Measurements from ENCODE around the gene SEPTIN12. TPM values are rescaled to one million over a fixed set of nuclear protein-coding genes. Genes with fewer than 3 reads are reported as not detected.

The SEPTIN12 gene
- polyA plus RNA-seq, 3 donors = not detected

DNA sequence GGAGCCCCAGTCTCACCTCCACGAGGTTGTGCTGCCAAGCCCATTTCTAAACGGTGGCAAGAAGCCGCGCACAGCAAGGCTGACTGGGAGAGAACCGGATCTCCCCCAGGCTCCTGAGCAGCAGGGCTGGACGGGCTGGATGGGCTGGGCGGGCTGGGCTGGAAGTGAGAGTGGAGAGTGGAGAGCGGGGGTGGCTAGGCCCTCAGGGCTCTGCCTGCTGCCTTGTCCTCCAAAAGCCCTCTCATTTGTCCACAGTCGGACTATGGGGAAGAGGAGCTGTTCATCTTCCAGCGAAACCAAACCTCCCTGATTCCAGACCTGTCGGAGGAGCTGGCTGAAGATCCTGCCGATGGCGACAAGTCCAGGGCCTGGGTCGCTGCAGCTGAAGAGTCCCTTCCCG lies 50.6 kb downstream of the SEPTIN12 start:
- Histone ChIP-seq H3K4me2 (replicated peaks; ENCODE audit: extremely low read depth, low read length, poor library complexity, severe bottlenecking) (no peak overlapping the region), H2AFZ (ENCODE audit: insufficient read depth, low read depth, low read length, poor library complexity, severe bottlenecking) (no peak overlapping the region), H3K4me1 (ENCODE audit: control insufficient read depth in 1 of 2, insufficient read depth in 2 of 2, low read length in 2 of 2) (peaks cover 16 to 20% of the 10 kb centered on the region in 2 donors), H3K27me3 (ENCODE audit: control insufficient read depth in 2 of 2, insufficient read depth in 2 of 2, low read length in 2 of 2) (no peaks in the 10 kb centered on the region), H4K20me1 (ENCODE audit: insufficient read depth, low read length) (no peaks in the 10 kb centered on the region), H3K27ac (ENCODE audit: low read depth in 1 of 2, low read length in 2 of 2) (no peak overlapping the region), H3K9ac (ENCODE audit: insufficient read depth, low read length, poor library complexity, severe bottlenecking) (no peak overlapping the region), H3K4me3 (replicated peaks in 1 of 3; ENCODE audit: low read depth in 2 of 3, low read length in 3 of 3) (no peak overlapping the region), H3K9me3 (replicated peaks in 1 of 2; ENCODE audit: control insufficient read depth in 1 of 2, insufficient read depth in 1 of 2, low read length in 2 of 2) (no peaks in the 10 kb centered on the region), H3K36me3 (replicated peaks in 1 of 2; ENCODE audit: control insufficient read depth in 1 of 2, insufficient read depth in 2 of 2, low read length in 2 of 2) (no peaks in the 10 kb centered on the region), H3K79me2 (ENCODE audit: insufficient read depth, low read length) (peaks cover 5% of the 10 kb centered on the region)
- Mint-ChIP-seq H3K27ac (no peak overlapping the region), H3K27me3 (ENCODE audit: low read depth in 3 of 3) (peaks cover 0 to 6% (median 0%) of the 10 kb centered on the region in 3 donors), H3K4me3 (no peak overlapping the region), H3K9me3 (no peaks in the 10 kb centered on the region), H3K36me3 (no peaks in the 10 kb centered on the region), H3K4me1 (peaks cover 14% of the 10 kb centered on the region)
- intact Hi-C loops (cut with micrococcal nuclease) = no loop called here
- WGBS (ENCODE audit: insufficient coverage) = 93% methylated on average over 10 of the region's 15 CpGs
- DNase-seq = no peak
- TF ChIP-seq, protein P1, sequence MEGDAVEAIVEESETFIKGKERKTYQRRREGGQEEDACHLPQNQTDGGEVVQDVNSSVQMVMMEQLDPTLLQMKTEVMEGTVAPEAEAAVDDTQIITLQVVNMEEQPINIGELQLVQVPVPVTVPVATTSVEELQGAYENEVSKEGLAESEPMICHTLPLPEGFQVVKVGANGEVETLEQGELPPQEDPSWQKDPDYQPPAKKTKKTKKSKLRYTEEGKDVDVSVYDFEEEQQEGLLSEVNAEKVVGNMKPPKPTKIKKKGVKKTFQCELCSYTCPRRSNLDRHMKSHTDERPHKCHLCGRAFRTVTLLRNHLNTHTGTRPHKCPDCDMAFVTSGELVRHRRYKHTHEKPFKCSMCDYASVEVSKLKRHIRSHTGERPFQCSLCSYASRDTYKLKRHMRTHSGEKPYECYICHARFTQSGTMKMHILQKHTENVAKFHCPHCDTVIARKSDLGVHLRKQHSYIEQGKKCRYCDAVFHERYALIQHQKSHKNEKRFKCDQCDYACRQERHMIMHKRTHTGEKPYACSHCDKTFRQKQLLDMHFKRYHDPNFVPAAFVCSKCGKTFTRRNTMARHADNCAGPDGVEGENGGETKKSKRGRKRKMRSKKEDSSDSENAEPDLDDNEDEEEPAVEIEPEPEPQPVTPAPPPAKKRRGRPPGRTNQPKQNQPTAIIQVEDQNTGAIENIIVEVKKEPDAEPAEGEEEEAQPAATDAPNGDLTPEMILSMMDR (IDR thresholded peaks at IDR 0.05) = no peak

DNA sequence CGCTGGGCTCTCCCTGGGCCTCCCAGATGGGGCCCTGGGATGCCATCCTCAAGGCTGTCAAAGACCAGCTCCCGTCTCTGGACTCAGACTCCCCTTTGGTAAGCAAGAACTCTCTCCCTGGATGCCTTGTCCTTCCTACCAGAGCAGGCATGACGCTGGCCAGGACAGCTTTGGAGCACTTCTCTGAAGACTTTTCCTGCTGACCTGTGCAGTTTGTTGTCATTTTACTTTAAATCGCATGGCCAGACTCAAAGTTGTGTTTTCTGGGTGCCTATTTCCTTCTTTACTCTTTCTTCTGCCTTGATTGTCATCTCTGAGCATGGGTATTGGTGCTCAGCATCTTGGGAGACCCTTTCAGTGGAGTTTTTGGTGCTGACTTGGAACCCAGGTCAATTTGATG lies 51.6 kb downstream of the SEPTIN12 start:
- H4K20me1 ChIP-seq (ENCODE audit: insufficient read depth, low read length) = no peaks in the 10 kb centered on the region
- WGBS (ENCODE audit: insufficient coverage) = 91% methylated on average over 4 of the region's 4 CpGs
- H3K27ac Mint-ChIP-seq = no peak overlapping the region
- no peak overlapping the region for H3K4me3 Mint-ChIP-seq
- no peak overlapping the region for H3K4me3 ChIP-seq (replicated peaks in 1 of 3; ENCODE audit: low read depth in 2 of 3, low read length in 3 of 3)
- no peak overlapping the region for H3K4me2 ChIP-seq (replicated peaks; ENCODE audit: extremely low read depth, low read length, poor library complexity, severe bottlenecking)
- H2AFZ ChIP-seq (ENCODE audit: insufficient read depth, low read depth, low read length, poor library complexity, severe bottlenecking) = no peak overlapping the region
- TF ChIP-seq, protein P1 (IDR thresholded peaks at IDR 0.05) = no peak
- peaks cover 0 to 2% (median 0%) of the 10 kb centered on the region in 3 donors for H3K27me3 Mint-ChIP-seq (ENCODE audit: low read depth in 3 of 3)
- no peaks in the 10 kb centered on the region for H3K9me3 ChIP-seq (replicated peaks in 1 of 2; ENCODE audit: control insufficient read depth in 1 of 2, insufficient read depth in 1 of 2, low read length in 2 of 2)
- H3K27ac ChIP-seq (ENCODE audit: low read depth in 1 of 2, low read length in 2 of 2) = no peak overlapping the region
- H3K36me3 ChIP-seq (replicated peaks in 1 of 2; ENCODE audit: control insufficient read depth in 1 of 2, insufficient read depth in 2 of 2, low read length in 2 of 2) = no peaks in the 10 kb centered on the region
- H3K9ac ChIP-seq (ENCODE audit: insufficient read depth, low read length, poor library complexity, severe bottlenecking) = no peak overlapping the region
- no peaks in the 10 kb centered on the region for H3K9me3 Mint-ChIP-seq
- peaks cover 14% of the 10 kb centered on the region for H3K4me1 Mint-ChIP-seq
- intact Hi-C loops (cut with micrococcal nuclease) = no loop called here
- H3K27me3 ChIP-seq (ENCODE audit: control insufficient read depth in 2 of 2, insufficient read depth in 2 of 2, low read length in 2 of 2) = no peaks in the 10 kb centered on the region
- no peak for DNase-seq
- H3K79me2 ChIP-seq (ENCODE audit: insufficient read depth, low read length) = peaks cover 10% of the 10 kb centered on the region
- no peaks in the 10 kb centered on the region for H3K36me3 Mint-ChIP-seq
- peaks cover 16 to 20% of the 10 kb centered on the region in 2 donors for H3K4me1 ChIP-seq (ENCODE audit: control insufficient read depth in 1 of 2, insufficient read depth in 2 of 2, low read length in 2 of 2)
